Loucy (cell line): ENCODE measurements around the gene BACH2.
"Not testable (repeated sequence)": the region's sequence is repeated elsewhere in the genome, so short reads cannot be mapped to it uniquely, and the experiment has no call there.

Experiments used
- H2AFZ ChIP-seq: fragments of 200-600 bp; sonication (generic); 2 replicates; pipeline ENCODE4 v1.6.0; 2016; ENCODE audit warnings: antibody characterized with exemption, mild to moderate bottlenecking, low read length, moderate library complexity
- H3F3A ChIP-seq: fragments of 200-600 bp; 2 replicates; pipeline ENCODE4 v1.6.0; 2016; ENCODE audit warnings: antibody characterized with exemption, low read depth, mild to moderate bottlenecking
- H3K27me3 ChIP-seq: fragments of 200-600 bp; sonication (generic); 2 replicates; pipeline ENCODE4 v1.6.1; 2014; ENCODE audit warnings: low read length, mild to moderate bottlenecking; ENCODE audit not compliant: insufficient read depth, poor library complexity, severe bottlenecking
- H3K36me3 ChIP-seq: fragments of 200-600 bp; sonication (generic); 2 replicates; pipeline ENCODE4 v1.6.1; 2016; ENCODE audit warnings: low read length; ENCODE audit not compliant: insufficient read depth
- H3K4me1 ChIP-seq: fragments of 200-600 bp; sonication (generic); 2 replicates; pipeline ENCODE4 v1.5.1; 2014; ENCODE audit warnings: low read length, mild to moderate bottlenecking; ENCODE audit not compliant: insufficient read depth, poor library complexity, severe bottlenecking
- H3K4me2 ChIP-seq: fragments of 200-600 bp; sonication (generic); 2 replicates; pipeline ENCODE4 v1.6.0; 2014; ENCODE audit warnings: antibody characterized with exemption, low read length, low read depth, mild to moderate bottlenecking; ENCODE audit not compliant: poor library complexity, severe bottlenecking
- H3K4me3 ChIP-seq: fragments of 200-600 bp; sonication (generic); 2 replicates; pipeline ENCODE4 v1.5.1; 2014; ENCODE audit warnings: low read length, mild to moderate bottlenecking, mixed read lengths; ENCODE audit not compliant: poor library complexity, severe bottlenecking
- H3K79me2 ChIP-seq: fragments of 200-600 bp; sonication (generic); 2 replicates; pipeline ENCODE4 v1.6.1; 2014; ENCODE audit warnings: low read length; ENCODE audit not compliant: insufficient read depth
- H3K9ac ChIP-seq: fragments of 200-600 bp; sonication (generic); 2 replicates; pipeline ENCODE4 v1.6.0; 2014; ENCODE audit warnings: mild to moderate bottlenecking, low read depth, low read length, moderate library complexity; ENCODE audit not compliant: poor library complexity, severe bottlenecking
- H3K9me2 ChIP-seq: fragments of 200-600 bp; sonication (generic); replicated peaks from 2 replicates; pipeline ENCODE4 v1.6.1; 2016; ENCODE audit warnings: low read depth, low read length, mixed read lengths
- H3K9me3 ChIP-seq: fragments of 200-600 bp; sonication (generic); 2 replicates; pipeline ENCODE4 v1.6.1; 2014; ENCODE audit warnings: mild to moderate bottlenecking, antibody characterized with exemption, low read length, low read depth; ENCODE audit not compliant: insufficient read depth
- H4K20me1 ChIP-seq: fragments of 200-600 bp; sonication (generic); 2 replicates; pipeline ENCODE4 v1.6.0; 2014; ENCODE audit warnings: antibody characterized with exemption, low read length, mild to moderate bottlenecking; ENCODE audit not compliant: insufficient read depth, poor library complexity, severe bottlenecking
- CTCF ChIP-seq: fragments of 200-600 bp; sonication (generic); conservative IDR thresholded peaks from 2 replicates; pipeline ENCODE4 v1.5.1; 2014; ENCODE audit warnings: mild to moderate bottlenecking, antibody characterized with exemption, low read length
- EZH2phosphoT487 ChIP-seq: fragments of 200-600 bp; IDR thresholded peaks from 2 replicates; pipeline ENCODE4 v1.6.1; 2018; ENCODE audit warnings: antibody characterized with exemption, mild to moderate bottlenecking, moderate library complexity, borderline replicate concordance

Gene BACH2

DNA sequence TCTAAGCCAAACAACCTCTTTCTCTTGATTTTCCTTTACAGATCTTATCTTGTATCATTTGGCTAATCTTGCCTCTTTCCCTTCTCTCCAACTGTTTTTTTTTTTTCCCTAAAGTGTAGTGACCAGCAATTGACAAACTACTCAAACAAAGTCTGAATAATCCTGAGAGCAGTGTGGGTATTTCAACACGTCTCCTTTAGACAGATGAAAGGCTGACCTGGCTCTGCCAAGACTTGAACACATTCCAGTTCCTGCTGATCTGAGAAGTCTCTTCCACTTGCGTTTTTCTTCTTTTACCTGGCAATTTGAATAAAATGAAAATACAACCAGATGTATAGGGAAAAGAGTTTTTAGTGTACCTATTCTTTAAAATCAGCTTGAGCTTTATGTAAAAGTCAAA is 234.0 kb downstream of the BACH2 start:
- Histone ChIP-seq H4K20me1 (no peaks in the 10 kb centered on the region), H3K9ac (no peak overlapping the region), H3K4me1 (no peaks in the 10 kb centered on the region), H3K79me2 (no peaks in the 10 kb centered on the region; the same call in none of the 2 replicates), H2AFZ (no peak overlapping the region), H3K27me3 (no peaks in the 10 kb centered on the region), H3K36me3 (no peaks in the 10 kb centered on the region; the same call in none of the 2 replicates), H3K9me3 (no peaks in the 10 kb centered on the region), H3K4me2 (no peak overlapping the region), H3K9me2 (no peaks in the 10 kb centered on the region), H3F3A (no peaks in the 10 kb centered on the region), H3K4me3 (no peak overlapping the region)
- TF ChIP-seq EZH2phosphoT487 (no peak), CTCF (no peak)

DNA sequence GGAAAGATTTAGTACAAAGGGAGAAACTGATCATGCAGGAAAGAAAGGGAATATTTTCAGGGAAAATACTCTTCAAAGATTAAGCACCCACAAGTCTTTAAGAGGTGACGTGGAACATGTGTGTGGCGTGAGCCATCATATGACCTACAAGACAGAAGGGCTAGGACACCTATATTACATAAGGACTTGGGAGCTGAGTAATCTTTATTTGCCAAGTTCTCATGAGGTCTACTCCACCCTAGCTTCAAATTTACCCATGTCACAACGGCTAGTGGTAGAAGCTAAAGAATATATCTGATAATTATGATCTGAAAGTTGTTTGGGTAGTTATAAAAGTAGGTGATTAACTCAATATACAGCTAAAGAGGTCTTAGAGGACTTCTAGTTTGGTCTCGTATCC is 234.6 kb downstream of the BACH2 start:
- Histone ChIP-seq H3K9me2 (no peaks in the 10 kb centered on the region), H3K9ac (no peak overlapping the region), H4K20me1 (no peaks in the 10 kb centered on the region), H3K4me3 (no peak overlapping the region), H3K36me3 (no peaks in the 10 kb centered on the region; the same call in none of the 2 replicates), H3K27me3 (no peaks in the 10 kb centered on the region), H3K9me3 (no peaks in the 10 kb centered on the region), H3F3A (no peaks in the 10 kb centered on the region), H3K79me2 (no peaks in the 10 kb centered on the region; the same call in 1 of the 2 replicates), H3K4me1 (no peaks in the 10 kb centered on the region), H2AFZ (no peak overlapping the region), H3K4me2 (no peak overlapping the region)
- TF ChIP-seq CTCF (no peak), EZH2phosphoT487 (no peak)

GRCh38 chr6:90059178-90059577 is 237.5 kb downstream of the BACH2 start:
- not testable (repeated sequence) for H3K4me3 ChIP-seq, H3K4me1 ChIP-seq, H3K36me3 ChIP-seq, H3K9me3 ChIP-seq, H3K9me2 ChIP-seq, H3K9ac ChIP-seq, H3K79me2 ChIP-seq, H4K20me1 ChIP-seq, H3K4me2 ChIP-seq, H3K27me3 ChIP-seq, H2AFZ ChIP-seq, H3F3A ChIP-seq

DNA sequence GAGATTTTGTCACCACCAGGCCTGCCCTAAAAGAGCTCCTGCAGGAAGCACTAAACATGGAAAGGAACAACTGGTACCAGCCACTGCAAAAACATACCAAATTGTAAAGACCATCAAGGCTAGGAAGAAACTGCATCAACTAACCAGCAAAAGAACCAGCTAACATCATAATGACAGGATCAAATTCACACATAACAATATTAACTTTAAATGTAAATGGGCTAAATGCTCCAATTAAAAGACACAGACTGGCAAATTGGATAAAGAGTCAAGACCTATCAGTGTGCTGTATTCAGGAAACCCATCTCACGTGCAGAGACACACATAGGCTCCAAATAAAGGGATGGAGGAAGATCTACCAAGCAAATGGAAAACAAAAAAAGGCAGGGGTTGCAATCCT is 240.7 kb downstream of the BACH2 start:
- H3K4me2 ChIP-seq, H4K20me1 ChIP-seq, H3K27me3 ChIP-seq, H3K9me2 ChIP-seq, H3F3A ChIP-seq, H3K79me2 ChIP-seq, H3K9me3 ChIP-seq, H3K4me3 ChIP-seq, H3K9ac ChIP-seq, H2AFZ ChIP-seq, H3K4me1 ChIP-seq: not testable (repeated sequence)
- peaks cover 12% of the 10 kb centered on the region for H3K36me3 ChIP-seq

GRCh38 chr6:90054193-90054592 is 242.4 kb downstream of the BACH2 start:
- not testable (repeated sequence) for H4K20me1 ChIP-seq, H3K4me1 ChIP-seq, H2AFZ ChIP-seq, H3F3A ChIP-seq, H3K9ac ChIP-seq, H3K79me2 ChIP-seq, H3K4me3 ChIP-seq, H3K9me2 ChIP-seq, H3K9me3 ChIP-seq, H3K4me2 ChIP-seq, H3K27me3 ChIP-seq
- peaks cover 12% of the 10 kb centered on the region for H3K36me3 ChIP-seq
